Activated effector memory CD4-positive, alpha-beta T cell treated with anti-CD3 and anti-CD28 coated beads, Interleukin-2, amount 50 U/mL, for 16 hours (primary cell): Measurements from ENCODE around the gene FPR3.

Experiments
- DNase-seq: peaks from one replicate; pipeline ENCODE4 v3.0.0-alpha.2; 2020

Gene FPR3

GRCh38 chr19:51808333-51808986 lies 13.5 kb downstream of the FPR3 start:
- no peak for DNase-seq

- DNase-seq = no peak
Measured at GRCh38 chr19:51809787-51810186, 14.8 kb downstream of the FPR3 start.

GRCh38 chr19:51810223-51810622 lies 15.3 kb downstream of the FPR3 start:
- DNase-seq = no peak

GRCh38 chr19:51811344-51811743 lies 16.4 kb downstream of the FPR3 start:
- DNase-seq = no peak

GRCh38 chr19:51815043-51815442 lies 20.1 kb downstream of the FPR3 start:
- DNase-seq = no peak

- DNase-seq = no peak
Measured at GRCh38 chr19:51816711-51817110, 21.8 kb downstream of the FPR3 start.

- no peak for DNase-seq
Measured at GRCh38 chr19:51820011-51820410, 25.1 kb downstream of the FPR3 start.

- no peak for DNase-seq
Measured at GRCh38 chr19:51820831-51821446, 26.0 kb downstream of the FPR3 start.

- no peak for DNase-seq
Measured at GRCh38 chr19:51821456-51821855, 26.5 kb downstream of the FPR3 start.

- no peak for DNase-seq
Measured at GRCh38 chr19:51821921-51822320, 27.0 kb downstream of the FPR3 start.

GRCh38 chr19:51822325-51822724 lies 27.4 kb downstream of the FPR3 start:
- DNase-seq = no peak

GRCh38 chr19:51822946-51823345 lies 28.0 kb downstream of the FPR3 start:
- DNase-seq = no peak

GRCh38 chr19:51824281-51825005 lies 29.5 kb downstream of the FPR3 start:
- DNase-seq = no peak

- DNase-seq = no peak
Measured at GRCh38 chr19:51830274-51830673, 35.3 kb downstream of the FPR3 start.

- no peak for DNase-seq
Measured at GRCh38 chr19:51837145-51837544, 42.2 kb downstream of the FPR3 start.

- DNase-seq = no peak
Measured at GRCh38 chr19:51861870-51862622, 67.1 kb downstream of the FPR3 start.

GRCh38 chr19:51873097-51873496 lies 78.1 kb downstream of the FPR3 start:
- no peak for DNase-seq
